ENCODE measurements around the gene AGAP2.

Gene AGAP2

GRCh38 chr12:57762463-57762862, 23.9 kb upstream of the AGAP2 start:
- no peak overlapping the region for H3K4me3 ChIP-seq (ENCODE audit: low read length)
- no peak for TF ChIP-seq ZNF274 (IDR thresholded peaks at IDR 0.05; ENCODE audit: low read depth, low read length)

- no peak overlapping the region for H3K4me3 ChIP-seq (ENCODE audit: low read length)
- TF ChIP-seq ZNF274 (IDR thresholded peaks at IDR 0.05; ENCODE audit: low read depth, low read length), result no peak
Measured at GRCh38 chr12:57761391-57761998, 23.0 kb upstream of the AGAP2 start.

DNA sequence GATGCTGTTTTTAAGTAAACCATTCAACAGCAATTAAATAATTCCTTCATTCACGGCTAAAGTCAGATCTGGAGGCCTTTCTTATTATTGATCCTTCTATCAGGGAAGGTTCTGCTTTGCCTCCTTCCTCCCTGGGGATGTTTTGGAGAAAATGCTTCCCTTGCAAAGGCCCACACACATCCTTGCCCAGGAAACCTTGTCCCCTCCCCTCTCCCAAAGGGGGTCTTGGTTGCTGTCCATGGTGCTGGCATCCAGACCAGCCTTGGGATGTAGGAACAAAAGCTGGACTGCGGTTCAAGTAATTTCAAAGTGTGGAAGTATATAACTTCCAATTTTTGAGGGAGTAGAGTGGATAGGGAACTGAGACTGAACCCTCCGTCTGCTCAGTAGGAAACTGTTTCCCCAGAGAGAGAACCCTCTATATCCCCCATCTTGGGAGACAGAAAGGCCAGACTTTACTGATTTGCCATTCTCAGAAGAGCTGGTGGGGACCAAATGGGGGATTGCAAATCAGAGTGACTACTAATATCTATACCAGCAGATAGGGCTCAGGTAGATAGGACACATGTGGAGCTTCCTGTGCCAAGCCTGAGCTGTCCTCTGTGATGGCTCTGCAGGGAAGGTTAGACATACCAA, 21.9 kb upstream of the AGAP2 start:
- H3K4me3 ChIP-seq (ENCODE audit: low read length), result no peak overlapping the region
- no peak for TF ChIP-seq ZNF274 (IDR thresholded peaks at IDR 0.05; ENCODE audit: low read depth, low read length)

GRCh38 chr12:57759360-57759980, 20.9 kb upstream of the AGAP2 start:
- TF ChIP-seq ZNF274 (IDR thresholded peaks at IDR 0.05; ENCODE audit: low read depth, low read length), result no peak
- no peak overlapping the region for H3K4me3 ChIP-seq (ENCODE audit: low read length)

GRCh38 chr12:57758552-57759359, 20.2 kb upstream of the AGAP2 start:
- no peak overlapping the region for H3K4me3 ChIP-seq (ENCODE audit: low read length)
- TF ChIP-seq ZNF274 (IDR thresholded peaks at IDR 0.05; ENCODE audit: low read depth, low read length), result no peak

DNA sequence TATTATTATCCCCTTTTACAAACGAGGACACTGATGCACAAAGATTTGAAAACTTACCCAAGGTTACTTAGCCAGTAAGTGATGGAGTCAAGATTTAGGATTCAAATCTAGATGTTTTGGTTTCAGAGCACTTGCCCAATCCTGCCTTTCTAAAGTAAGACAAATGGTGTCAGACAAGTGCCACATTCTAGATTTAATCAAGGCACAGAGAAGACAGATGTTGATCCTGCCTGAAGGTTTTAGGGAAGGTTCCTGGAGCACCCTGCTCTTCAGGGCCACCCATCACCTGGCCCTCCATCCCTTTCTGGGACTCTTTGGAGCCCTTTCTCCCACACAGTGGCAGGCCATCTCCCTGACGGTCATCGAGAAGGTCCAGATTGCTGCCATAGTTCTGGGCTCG, 19.2 kb upstream of the AGAP2 start:
- no peak for TF ChIP-seq ZNF274 (IDR thresholded peaks at IDR 0.05; ENCODE audit: low read depth, low read length)
- H3K4me3 ChIP-seq (ENCODE audit: low read length), result no peak overlapping the region

DNA sequence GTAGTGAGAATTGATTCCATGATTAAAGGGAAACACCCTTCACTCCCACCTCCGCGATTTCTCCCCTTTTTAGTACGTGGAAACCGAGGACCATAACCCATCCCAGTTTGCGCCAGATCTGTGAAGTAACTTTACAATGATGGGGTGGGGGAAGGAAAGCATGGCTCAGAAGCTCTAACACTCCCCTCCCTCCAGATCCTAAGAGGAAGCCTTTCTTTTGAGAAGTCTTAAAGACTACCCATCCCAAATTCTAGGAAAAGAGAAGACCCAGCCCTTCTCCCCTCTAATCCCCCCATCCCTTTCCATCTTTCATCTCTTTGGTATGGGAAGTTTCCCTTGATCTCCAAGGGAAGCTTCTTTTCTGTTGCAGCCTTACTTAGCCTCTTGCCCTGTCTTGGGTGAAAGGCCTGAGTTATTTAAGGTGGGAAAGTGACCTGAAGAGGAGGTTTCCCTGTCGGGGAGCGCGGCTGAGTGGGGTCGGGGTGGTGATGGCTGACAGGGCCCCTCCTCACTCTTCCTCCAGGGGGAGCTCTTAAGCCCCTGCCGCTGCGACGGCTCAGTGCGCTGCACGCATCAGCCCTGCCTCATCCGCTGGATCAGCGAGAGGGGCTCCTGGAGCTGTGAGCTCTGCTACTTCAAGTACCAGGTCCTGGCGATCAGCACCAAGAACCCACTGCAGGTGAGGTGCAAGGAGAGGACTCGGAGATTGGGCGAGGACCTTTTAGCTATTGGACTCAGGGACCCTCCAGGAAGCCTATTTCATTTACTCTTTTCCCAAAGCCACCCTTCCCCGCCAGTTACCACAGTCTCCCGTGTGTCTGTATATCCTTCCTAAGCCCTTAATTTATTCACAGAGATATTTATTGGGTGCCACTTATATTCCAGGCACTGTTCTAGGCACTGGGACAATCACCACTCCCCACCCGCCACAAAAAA, 18.1 kb upstream of the AGAP2 start:
- no peak for TF ChIP-seq ZNF274 (IDR thresholded peaks at IDR 0.05; ENCODE audit: low read depth, low read length)
- H3K4me3 ChIP-seq (ENCODE audit: low read length), result peak overlapping the region; percentile 86

- TF ChIP-seq ZNF274 (IDR thresholded peaks at IDR 0.05; ENCODE audit: low read depth, low read length), result no peak
- peak overlapping the region; percentile 86 for H3K4me3 ChIP-seq (ENCODE audit: low read length)
Measured at GRCh38 chr12:57755454-57756372, 17.2 kb upstream of the AGAP2 start.

GRCh38 chr12:57755194-57755453, 16.6 kb upstream of the AGAP2 start:
- peak overlapping the region; percentile 86 for H3K4me3 ChIP-seq (ENCODE audit: low read length)
- TF ChIP-seq ZNF274 (IDR thresholded peaks at IDR 0.05; ENCODE audit: low read depth, low read length), result no peak

DNA sequence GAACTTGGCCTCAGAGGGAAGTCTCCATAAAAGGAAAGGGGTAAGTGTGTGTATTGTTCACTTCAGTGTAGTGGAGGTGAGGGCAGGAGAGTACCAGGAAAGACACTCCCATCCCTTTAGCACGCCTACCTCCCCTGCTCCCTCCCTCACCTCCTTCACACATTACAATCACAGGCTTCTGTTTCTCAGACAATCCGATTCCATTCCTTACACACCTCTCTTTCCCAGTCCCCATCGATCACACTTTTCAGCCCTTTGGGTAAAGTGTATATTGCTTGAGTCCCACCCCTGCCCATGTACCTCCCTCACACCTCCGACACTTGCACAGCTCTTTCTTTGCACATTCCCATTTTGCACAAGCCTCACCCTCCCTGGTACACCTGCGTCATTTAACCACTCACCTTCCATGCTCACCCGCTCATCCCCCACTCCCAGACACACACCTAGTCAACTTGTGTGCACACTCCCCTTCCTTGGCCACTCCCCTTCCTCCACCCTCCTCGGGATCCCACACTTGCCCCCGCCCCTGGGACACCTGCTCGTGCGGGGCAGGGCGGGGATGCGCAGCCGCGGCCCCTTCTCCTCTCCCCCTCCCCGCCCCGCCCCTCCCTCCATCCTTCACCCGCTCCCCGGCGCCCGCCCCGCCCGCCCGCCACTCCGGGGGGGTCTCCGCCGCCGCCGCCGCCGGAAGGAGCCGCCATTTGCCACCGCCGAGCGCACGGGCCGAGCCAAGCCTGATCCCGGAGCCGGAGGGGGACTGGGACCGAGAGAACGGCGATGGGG, 16.1 kb upstream of the AGAP2 start, which contains the start of gene MARCHF9:
MARCHF9 (plus strand) TSS at position 693 of the 783 bp plus-strand sequence. CDS start 426 bp downstream, outside the sequence.
- no peak for TF ChIP-seq ZNF274 (IDR thresholded peaks at IDR 0.05; ENCODE audit: low read depth, low read length)
- H3K4me3 ChIP-seq (ENCODE audit: low read length), result peak within 1 kb of the TSS; percentile 86

DNA sequence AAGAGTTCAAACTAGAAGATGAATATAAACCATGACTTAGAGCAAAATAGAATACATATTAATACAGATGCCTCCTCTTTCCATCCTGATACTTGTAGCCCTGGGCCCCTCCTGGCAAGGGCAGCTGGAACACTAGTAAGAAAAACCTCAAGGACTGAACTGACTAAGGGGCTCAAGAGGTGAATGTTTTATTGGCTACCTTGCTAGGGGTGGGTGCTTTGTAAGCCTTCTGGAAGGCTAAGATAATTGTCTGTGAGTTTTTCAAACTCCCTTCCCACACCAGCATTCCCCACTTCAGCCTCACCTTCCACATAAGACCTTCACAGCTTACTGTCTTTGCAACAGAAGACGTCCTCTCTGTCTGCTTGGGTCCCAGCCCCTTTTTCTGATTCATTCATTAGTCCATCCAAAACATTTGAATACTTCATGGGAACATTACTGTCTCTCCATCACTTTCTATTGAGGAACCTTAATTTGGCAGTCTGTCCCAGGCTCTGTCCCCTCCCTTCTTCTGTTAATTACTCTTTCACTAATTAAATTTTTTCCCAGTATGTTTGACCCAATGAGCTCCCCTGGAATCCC, 15.3 kb upstream of the AGAP2 start:
- no peak overlapping the region for H3K4me3 ChIP-seq (ENCODE audit: low read length)
- no peak for TF ChIP-seq ZNF274 (IDR thresholded peaks at IDR 0.05; ENCODE audit: low read depth, low read length)

- no peak for TF ChIP-seq ZNF274 (IDR thresholded peaks at IDR 0.05; ENCODE audit: low read depth, low read length)
- no peak overlapping the region; the same call in 1 of the 2 replicates for H3K4me3 ChIP-seq (ENCODE audit: low read length)
Measured at GRCh38 chr12:57752668-57753000, 14.1 kb upstream of the AGAP2 start.

All from GM08714 (cell line).